Breast epithelium (tissue), 3 donors: ENCODE data around the gene CDH13.

Experiments used
- CTCF ChIP-seq, 3 donors: fragments of 450-650 bp; IDR thresholded peaks; one replicate each; pipeline ENCODE4 v1.5.1; 2016 to 2017; ENCODE audit warnings: antibody characterized with exemption in 3 of 3, mild to moderate bottlenecking in 3 of 3, moderate library complexity in 3 of 3
- POLR2A ChIP-seq: fragments of 450-650 bp; IDR thresholded peaks from one replicate; pipeline ENCODE4 v1.6.1; 2016; ENCODE audit warnings: antibody characterized with exemption, mild to moderate bottlenecking, moderate library complexity
- POLR2AphosphoS5 ChIP-seq, 3 donors: sonication (generic); formaldehyde crosslinking; IDR thresholded peaks; one replicate each; pipeline ENCODE4 v1.6.1; 2017; ENCODE audit warnings: antibody characterized with exemption in 3 of 3

GRCh38 chr16:82643136-82643535 lies 16.4 kb downstream of the CDH13 start:
- TF ChIP-seq CTCF (IDR thresholded peaks at IDR 0.05) (no peak), POLR2A (no peak), POLR2AphosphoS5 (IDR thresholded peaks at IDR 0.05) (no peak)
